HFF-Myc (cell line): Measurements from ENCODE around the gene CXorf49.
"Not testable (repeated sequence)": the region's sequence is repeated elsewhere in the genome, so short reads cannot be mapped to it uniquely, and the experiment has no call there.

Source experiments
- DNase-seq: peaks from one replicate; pipeline ENCODE4 v3.0.0-alpha.2; 2011; ENCODE audit warnings: low read depth; ENCODE audit errors: extremely low read depth
- H3K4me3 ChIP-seq: replicated peaks from 2 replicates; pipeline ENCODE4 v1.5.1; 2011; ENCODE audit warnings: low read depth, mild to moderate bottlenecking, control low read depth, low read length

The CXorf49 gene

DNA sequence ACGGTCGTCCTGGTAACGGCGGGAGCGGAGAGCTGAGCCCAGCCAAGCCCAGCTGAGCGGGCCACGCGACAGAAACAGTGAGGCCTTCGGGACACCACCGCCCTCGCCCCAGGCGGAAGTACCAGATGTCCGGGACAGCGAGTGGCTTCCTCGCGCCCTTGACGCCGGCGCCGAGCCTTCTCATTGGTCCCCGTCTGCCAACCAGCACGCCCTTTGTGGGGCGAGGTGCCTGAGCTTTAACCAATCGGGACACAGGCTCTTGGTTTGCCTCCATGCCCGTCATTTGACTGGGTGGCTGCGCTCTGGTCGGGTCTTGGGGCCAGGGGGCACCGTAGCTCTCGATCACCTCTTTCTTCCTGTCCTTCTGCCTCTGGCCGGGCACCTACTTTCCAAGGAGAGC, at the start of gene CXorf49:
CXorf49 (minus strand) TSS at position 101 of the 400 bp plus-strand sequence. CDS start 134 bp downstream, outside the sequence.
- not testable (repeated sequence) for H3K4me3 ChIP-seq, DNase-seq

- not testable (repeated sequence) for H3K4me3 ChIP-seq, DNase-seq
These were observed 49.0 kb upstream of the CXorf49 start for GRCh38 chrX:71767134-71767533.

DNA sequence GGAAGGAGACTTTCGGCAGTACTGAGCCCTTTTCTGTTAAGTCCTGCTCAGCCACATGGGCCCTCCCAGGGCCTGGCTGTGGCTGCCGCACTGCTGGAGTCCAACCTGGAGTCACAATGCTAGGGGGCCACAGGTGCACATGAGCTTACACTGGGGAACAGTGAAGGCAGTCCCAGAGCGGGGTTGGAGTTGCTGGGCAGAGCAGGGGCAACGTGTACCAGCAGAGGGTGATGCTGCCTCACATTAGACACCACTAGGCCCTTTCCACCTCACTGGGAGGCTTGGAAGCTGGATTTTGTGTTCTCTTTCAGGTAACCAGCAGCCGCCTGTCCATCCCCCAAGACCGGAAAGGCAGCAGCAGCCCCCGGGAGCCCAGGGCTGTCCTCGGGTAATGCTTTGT, 47.5 kb upstream of the CXorf49 start:
- not testable (repeated sequence) for DNase-seq, H3K4me3 ChIP-seq

DNA sequence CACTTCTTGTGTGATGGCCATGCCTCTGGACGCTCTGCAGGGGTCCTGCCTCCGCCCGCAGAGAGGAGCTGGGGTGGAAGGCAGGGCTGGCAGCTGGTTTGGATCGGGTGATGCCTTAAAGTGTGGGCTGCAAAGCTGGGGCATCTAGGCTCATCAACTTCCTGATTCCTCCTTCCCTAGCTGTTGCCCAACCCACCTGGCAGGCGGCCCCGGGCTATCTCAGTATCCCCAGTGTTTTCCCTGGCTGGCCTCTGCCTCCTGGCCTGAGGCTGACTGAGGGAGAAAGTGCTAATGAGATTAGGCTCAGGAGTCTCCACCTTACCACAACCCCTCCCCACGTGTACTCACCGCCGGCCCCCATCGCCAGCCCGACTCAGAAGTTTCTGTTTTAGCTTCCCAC, 46.7 kb upstream of the CXorf49 start:
- H3K4me3 ChIP-seq, DNase-seq: not testable (repeated sequence)

GRCh38 chrX:71763049-71763448, 45.0 kb upstream of the CXorf49 start, which contains the start of gene CXorf49B:
Gene CXorf49B (plus strand): TSS chrX:71763349. CDS start chrX:71763424, 75 bp downstream.
- not testable (repeated sequence) for DNase-seq, H3K4me3 ChIP-seq

- DNase-seq, H3K4me3 ChIP-seq: not testable (repeated sequence)
These were observed 42.7 kb upstream of the CXorf49 start for GRCh38 chrX:71760688-71761281.

DNA sequence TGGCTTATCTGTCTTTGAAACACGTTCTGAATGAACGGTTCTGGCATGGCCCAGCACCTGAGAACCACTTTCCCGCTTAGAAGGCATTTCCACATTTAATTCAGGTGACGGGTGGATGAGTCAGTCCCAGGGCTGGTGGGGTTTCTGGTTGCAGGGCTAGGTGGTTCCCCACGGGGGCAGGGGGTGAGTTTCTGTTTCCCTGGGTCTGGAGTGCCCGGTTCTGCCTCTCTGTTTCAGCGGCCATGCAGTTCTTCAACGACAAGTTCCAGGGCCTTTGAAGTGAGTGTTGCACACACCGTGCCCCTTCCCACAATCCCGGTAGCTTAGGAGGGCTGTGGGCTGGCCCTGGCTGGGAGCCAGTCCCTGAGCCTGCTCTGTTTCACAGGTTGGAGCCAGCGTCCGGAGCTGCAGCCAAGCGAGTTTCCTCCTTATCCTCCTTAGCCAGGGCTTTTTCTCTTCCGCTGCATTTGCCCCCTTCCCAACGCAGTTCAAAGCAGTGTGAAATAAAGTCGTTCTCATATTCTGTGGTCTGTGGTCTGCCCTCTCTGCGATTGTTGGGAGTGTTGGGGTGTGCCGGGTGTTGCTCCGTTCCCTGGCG, 2.3 kb upstream of the CXorf49 start:
- not testable (repeated sequence) for H3K4me3 ChIP-seq, DNase-seq

DNA sequence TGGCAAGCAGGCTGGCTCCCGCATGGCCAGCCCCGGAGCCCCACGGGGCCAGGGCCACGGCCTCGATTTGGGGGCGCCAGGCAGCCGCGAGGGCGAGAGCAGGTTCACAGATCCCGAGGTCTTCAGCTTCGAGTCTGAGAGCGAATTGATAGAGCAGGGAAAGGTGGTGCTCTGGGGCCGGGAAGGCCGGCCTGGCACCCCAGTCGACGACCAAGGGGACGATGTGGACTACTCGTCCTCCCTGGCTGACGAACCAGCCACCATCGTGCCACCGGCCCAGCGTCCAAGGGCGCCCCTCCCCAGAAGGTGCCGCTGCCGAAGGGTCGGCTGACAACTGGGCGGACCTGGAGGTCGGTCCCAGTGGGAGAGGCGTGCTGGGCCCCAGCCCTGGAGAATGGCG, 1.1 kb upstream of the CXorf49 start:
- DNase-seq = not testable (repeated sequence)

DNA sequence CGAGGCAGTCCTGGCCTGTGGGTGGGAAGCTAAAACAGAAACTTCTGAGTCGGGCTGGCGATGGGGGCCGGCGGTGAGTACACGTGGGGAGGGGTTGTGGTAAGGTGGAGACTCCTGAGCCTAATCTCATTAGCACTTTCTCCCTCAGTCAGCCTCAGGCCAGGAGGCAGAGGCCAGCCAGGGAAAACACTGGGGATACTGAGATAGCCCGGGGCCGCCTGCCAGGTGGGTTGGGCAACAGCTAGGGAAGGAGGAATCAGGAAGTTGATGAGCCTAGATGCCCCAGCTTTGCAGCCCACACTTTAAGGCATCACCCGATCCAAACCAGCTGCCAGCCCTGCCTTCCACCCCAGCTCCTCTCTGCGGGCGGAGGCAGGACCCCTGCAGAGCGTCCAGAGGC, 1.8 kb downstream of the CXorf49 start:
- DNase-seq, H3K4me3 ChIP-seq: not testable (repeated sequence)

More for the DNA sequence above, 1.1 kb upstream of the CXorf49 start:
- H3K4me3 ChIP-seq = not testable (repeated sequence)

DNA sequence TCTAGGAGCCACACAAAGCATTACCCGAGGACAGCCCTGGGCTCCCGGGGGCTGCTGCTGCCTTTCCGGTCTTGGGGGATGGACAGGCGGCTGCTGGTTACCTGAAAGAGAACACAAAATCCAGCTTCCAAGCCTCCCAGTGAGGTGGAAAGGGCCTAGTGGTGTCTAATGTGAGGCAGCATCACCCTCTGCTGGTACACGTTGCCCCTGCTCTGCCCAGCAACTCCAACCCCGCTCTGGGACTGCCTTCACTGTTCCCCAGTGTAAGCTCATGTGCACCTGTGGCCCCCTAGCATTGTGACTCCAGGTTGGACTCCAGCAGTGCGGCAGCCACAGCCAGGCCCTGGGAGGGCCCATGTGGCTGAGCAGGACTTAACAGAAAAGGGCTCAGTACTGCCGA, 2.5 kb downstream of the CXorf49 start:
- H3K4me3 ChIP-seq, DNase-seq: not testable (repeated sequence)

- not testable (repeated sequence) for DNase-seq, H3K4me3 ChIP-seq
These were observed 4.0 kb downstream of the CXorf49 start for GRCh38 chrX:71714064-71714463.

DNA sequence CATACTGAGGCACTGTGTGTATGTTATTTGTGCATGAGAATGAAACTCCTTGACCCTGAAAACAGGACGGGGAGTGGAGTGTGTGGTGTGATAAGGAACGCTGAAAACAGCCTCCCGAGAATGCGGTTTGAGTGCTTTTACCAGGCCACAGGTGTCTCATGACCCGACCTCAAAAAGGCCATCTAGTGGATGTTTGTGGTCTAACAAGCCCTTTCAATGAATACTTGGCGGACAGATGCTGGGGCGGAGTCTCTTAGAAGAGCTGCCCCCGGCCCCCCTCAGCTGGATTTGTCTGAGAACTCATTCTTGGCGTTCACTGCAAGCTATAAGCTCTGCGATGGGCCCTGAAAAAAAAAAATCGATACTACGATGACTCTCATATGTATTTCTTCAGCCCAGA, 15.2 kb downstream of the CXorf49 start:
- DNase-seq = not testable (repeated sequence)

GRCh38 chrX:71699023-71699344, 19.1 kb downstream of the CXorf49 start:
- not testable (repeated sequence) for H3K4me3 ChIP-seq, DNase-seq

More for the DNA sequence above, 15.2 kb downstream of the CXorf49 start:
- not testable (repeated sequence) for H3K4me3 ChIP-seq

DNA sequence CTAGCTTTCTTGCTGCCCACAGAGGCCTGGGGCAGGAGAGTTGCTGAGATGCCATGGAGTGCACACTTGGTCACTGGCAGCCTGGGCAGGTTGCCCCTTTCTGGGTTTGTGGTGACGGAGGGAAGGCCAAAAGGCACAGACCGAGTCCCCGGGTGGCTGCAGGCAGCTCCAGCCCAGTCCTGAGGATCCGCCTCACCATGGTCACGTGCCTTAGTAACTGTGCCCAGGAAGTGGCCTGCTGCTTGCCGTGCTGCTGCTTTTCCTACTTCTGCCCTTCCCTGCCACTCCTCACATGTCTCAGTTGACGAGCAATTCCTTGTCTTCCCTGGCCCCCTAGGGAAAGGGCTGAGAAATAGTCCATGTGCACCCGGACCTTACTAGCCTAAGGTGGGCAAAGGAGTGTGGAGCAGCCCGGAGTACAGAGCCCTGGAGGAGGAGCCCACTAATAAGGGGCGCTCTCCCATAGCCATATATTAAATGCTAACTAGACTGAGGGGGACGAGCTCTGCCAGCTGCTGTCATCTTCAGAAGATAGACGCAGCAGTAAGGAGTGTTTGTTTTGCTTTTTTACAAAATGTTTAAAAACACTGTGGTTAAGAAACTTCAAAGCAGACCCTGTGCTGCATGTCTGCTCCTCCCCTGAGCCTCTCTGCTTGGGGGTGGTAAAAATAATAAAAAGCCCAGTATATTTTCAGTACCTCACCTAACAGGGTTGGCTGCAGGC, 19.6 kb downstream of the CXorf49 start:
- not testable (repeated sequence) for H3K4me3 ChIP-seq, DNase-seq

GRCh38 chrX:71697466-71698298, 20.4 kb downstream of the CXorf49 start:
- not testable (repeated sequence) for H3K4me3 ChIP-seq, DNase-seq

DNA sequence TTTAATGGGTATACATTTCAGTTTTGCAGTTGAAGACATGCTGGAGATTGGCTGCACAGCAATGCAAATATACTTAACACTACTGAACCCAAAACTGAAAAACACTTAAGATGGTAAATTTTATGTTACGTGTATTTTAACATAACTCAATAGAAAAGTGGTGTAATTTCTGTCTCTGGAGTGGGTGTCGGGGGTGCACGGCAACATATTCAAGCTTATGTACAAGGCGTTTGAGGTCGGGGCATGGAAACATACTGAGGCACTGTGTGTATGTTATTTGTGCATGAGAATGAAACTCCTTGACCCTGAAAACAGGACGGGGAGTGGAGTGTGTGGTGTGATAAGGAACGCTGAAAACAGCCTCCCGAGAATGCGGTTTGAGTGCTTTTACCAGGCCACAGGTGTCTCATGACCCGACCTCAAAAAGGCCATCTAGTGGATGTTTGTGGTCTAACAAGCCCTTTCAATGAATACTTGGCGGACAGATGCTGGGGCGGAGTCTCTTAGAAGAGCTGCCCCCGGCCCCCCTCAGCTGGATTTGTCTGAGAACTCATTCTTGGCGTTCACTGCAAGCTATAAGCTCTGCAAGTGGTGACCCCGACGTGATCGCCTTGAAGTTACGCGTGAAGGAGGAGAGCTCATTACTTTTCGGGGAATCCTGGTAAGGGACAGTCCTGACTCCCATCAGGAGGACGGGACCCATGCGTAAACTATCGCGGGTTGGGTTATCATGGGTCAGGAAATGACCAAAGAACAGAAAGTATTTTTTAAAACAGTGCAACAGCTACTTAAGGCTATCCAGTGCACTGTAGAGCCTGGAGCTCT, 21.2 kb downstream of the CXorf49 start:
- DNase-seq, H3K4me3 ChIP-seq: not testable (repeated sequence)
